K562 (cell line): ENCODE data around the gene COASY. TPM values are rescaled to one million over a fixed set of nuclear protein-coding genes. Genes with fewer than 3 reads are reported as not detected.

Source experiments
- ARID2 ChIP-seq: fragments of 450-650 bp; IDR thresholded peaks from 2 replicates; pipeline ENCODE4 v1.6.1; 2017; ENCODE audit warnings: antibody characterized with exemption, mild to moderate bottlenecking
- ATF1 ChIP-seq, 2 experiments: fragments of 450-650 bp in 1 of 2; IDR thresholded peaks; 2 replicates each; pipeline ENCODE4 v1.6.1; 2016; ENCODE audit warnings: missing compliant biosample characterization in 1 of 2, missing genetic modification characterization in 1 of 2
- CAMTA2 ChIP-seq: fragments of 250-450 bp; sonication (Bioruptor Pico); conservative IDR thresholded peaks from 2 replicates; pipeline ENCODE4 v1.5.1; 2022
- FOXK1 ChIP-seq: sonication (generic); formaldehyde crosslinking; IDR thresholded peaks from 2 replicates; pipeline ENCODE4 v1.8.0; 2022; ENCODE audit warnings: missing genetic modification reagents, mild to moderate bottlenecking, borderline replicate concordance
- GTF2E2 ChIP-seq: fragments of 200-800 bp; sonication (Bioruptor generic); IDR thresholded peaks from 2 replicates; pipeline ENCODE4 v1.6.1; 2016; ENCODE audit warnings: missing genetic modification characterization, missing compliant biosample characterization
- HMGN3 ChIP-seq: IDR thresholded peaks from 2 replicates; pipeline ENCODE4 v1.6.1; 2011; ENCODE audit warnings: borderline replicate concordance, low read depth, mild to moderate bottlenecking, mixed read lengths, low read length; ENCODE audit not compliant: insufficient read length; ENCODE audit errors: extremely low read depth
- NR4A1 ChIP-seq, 2 experiments: fragments of 250-450 bp in 1 of 2; fragments of 450-650 bp in 1 of 2; sonication (Bioruptor Pico) in 1 of 2; IDR thresholded peaks; 2 replicates each; pipeline versions ENCODE4 v1.4.0 to v1.6.1; 2016 to 2020; ENCODE audit warnings: mild to moderate bottlenecking in 2 of 2, missing compliant biosample characterization in 1 of 2, missing genetic modification characterization in 1 of 2, moderate library complexity in 1 of 2
- RBM14 ChIP-seq: fragments of 200-400 bp; formaldehyde crosslinking; IDR thresholded peaks from 2 replicates; pipeline ENCODE4 v1.6.1; 2018; ENCODE audit warnings: low read depth, mild to moderate bottlenecking, low read length, moderate library complexity, borderline replicate concordance; ENCODE audit not compliant: insufficient read depth
- RBM25 ChIP-seq: fragments of 200-400 bp; formaldehyde crosslinking; IDR thresholded peaks from 2 replicates; pipeline ENCODE4 v1.6.1; 2018; ENCODE audit warnings: low read length, low read depth, moderate library complexity; ENCODE audit not compliant: severe bottlenecking
- SAP30 ChIP-seq: fragments of 200-600 bp; sonication (generic); IDR thresholded peaks from 2 replicates; pipeline ENCODE4 v1.6.1; 2012; ENCODE audit warnings: borderline replicate concordance, low read depth, mild to moderate bottlenecking, moderate library complexity, low read length, control low read depth, inconsistent platforms; ENCODE audit not compliant: insufficient read depth, poor library complexity, severe bottlenecking
- SMARCA4 ChIP-seq: fragments of 450-650 bp; IDR thresholded peaks from 2 replicates; pipeline ENCODE4 v1.6.1; 2016
- TAF7 ChIP-seq: fragments of 450-650 bp; IDR thresholded peaks from 2 replicates; pipeline ENCODE4 v1.6.1; 2016; ENCODE audit warnings: missing genetic modification characterization, missing compliant biosample characterization
- TCF3 ChIP-seq: sonication (generic); formaldehyde crosslinking; IDR thresholded peaks from 2 replicates; pipeline ENCODE4 v1.4.0; 2020; ENCODE audit warnings: mild to moderate bottlenecking, missing genetic modification reagents
- XRCC5 ChIP-seq: fragments of 200-400 bp; formaldehyde crosslinking; IDR thresholded peaks from 2 replicates; pipeline ENCODE4 v1.6.1; 2017; ENCODE audit warnings: low read depth, mild to moderate bottlenecking, low read length
- ZBTB17 ChIP-seq: fragments of 450-650 bp; formaldehyde crosslinking; IDR thresholded peaks from 2 replicates; pipeline ENCODE4 v1.4.0; 2020; ENCODE audit warnings: mild to moderate bottlenecking
- ZC3H8 ChIP-seq: fragments of 450-650 bp; IDR thresholded peaks from 2 replicates; pipeline ENCODE4 v1.6.1; 2017
- ZNF23 ChIP-seq: fragments of 250-450 bp; sonication (Bioruptor Pico); IDR thresholded peaks from 2 replicates; pipeline ENCODE4 v1.4.0; 2020; ENCODE audit warnings: mild to moderate bottlenecking
- ZNF347 ChIP-seq: fragments of 450-650 bp; formaldehyde crosslinking; IDR thresholded peaks from 2 replicates; pipeline ENCODE4 v1.4.0; 2020; ENCODE audit warnings: low read depth, mild to moderate bottlenecking, moderate library complexity
- ZNF354B ChIP-seq: fragments of 250-450 bp; sonication (Bioruptor Pico); IDR thresholded peaks from 2 replicates; pipeline ENCODE4 v1.4.0; 2020
- ZNF431 ChIP-seq: sonication (generic); formaldehyde crosslinking; IDR thresholded peaks from 2 replicates; pipeline ENCODE4 v1.8.0; 2022; ENCODE audit warnings: mild to moderate bottlenecking, missing genetic modification reagents
- ZNF79 ChIP-seq: fragments of 250-450 bp; sonication (Bioruptor Pico); IDR thresholded peaks from 2 replicates; pipeline ENCODE4 v1.4.0; 2020; ENCODE audit warnings: low read depth, mild to moderate bottlenecking, moderate library complexity
- polyA plus RNA-seq, 8 experiments: library from polyadenylated mRNA; depleted of rRNA in 4 of 8; stranded (reverse) in 5 of 8; unstranded in 3 of 8; fragments of >200 nt; fragmentation: Nextera tagmentation in 2 of 8; fragmentation: Illumina TruSeq in 1 of 8; extraction: Ambion mirVana in 2 of 8; extraction: Trizol in 1 of 8; gene quantifications; 2 replicates each; pipeline versions ENCODE4 v1.2.1 to v1.2.3, GENCODE V29; 2011 to 2014; ENCODE audit warnings: inconsistent platforms in 1 of 8, missing spikeins in 1 of 8
- total RNA-seq, 7 experiments: library from RNA; depleted of rRNA in 6 of 7; stranded (reverse); fragments of >200 nt in 6 of 7; fragmentation: Illumina TruSeq in 2 of 7; extraction: Trizol in 2 of 7; gene quantifications; 2 replicates each; pipeline versions ENCODE4 v1.2.1 to v1.2.3, GENCODE V29; 2011 to 2021; ENCODE audit warnings: low replicate concordance in 1 of 7
- TF ChIP-seq, protein P1 (sequence below): fragments of 450-650 bp; IDR thresholded peaks from 2 replicates; pipeline ENCODE4 v1.7.0; 2016; ENCODE audit warnings: borderline replicate concordance
- TF ChIP-seq, protein P2 (sequence below): sonication (generic); formaldehyde crosslinking; IDR thresholded peaks from 2 replicates; pipeline ENCODE4 v1.8.0; 2022; ENCODE audit warnings: missing genetic modification reagents, mild to moderate bottlenecking, moderate library complexity, borderline replicate concordance
- TF ChIP-seq, protein P3 (sequence below): fragments of 250-450 bp; sonication (Bioruptor Pico); IDR thresholded peaks from 2 replicates; pipeline ENCODE4 v1.4.0; 2020; ENCODE audit warnings: mild to moderate bottlenecking

The COASY gene
- total and polyA plus RNA-seq, 9 of the 15 experiments (the other 6 are each of a cell fraction or from before 2014, with no cell fraction given): 25.4 to 175 (median 62.3) TPM

DNA sequence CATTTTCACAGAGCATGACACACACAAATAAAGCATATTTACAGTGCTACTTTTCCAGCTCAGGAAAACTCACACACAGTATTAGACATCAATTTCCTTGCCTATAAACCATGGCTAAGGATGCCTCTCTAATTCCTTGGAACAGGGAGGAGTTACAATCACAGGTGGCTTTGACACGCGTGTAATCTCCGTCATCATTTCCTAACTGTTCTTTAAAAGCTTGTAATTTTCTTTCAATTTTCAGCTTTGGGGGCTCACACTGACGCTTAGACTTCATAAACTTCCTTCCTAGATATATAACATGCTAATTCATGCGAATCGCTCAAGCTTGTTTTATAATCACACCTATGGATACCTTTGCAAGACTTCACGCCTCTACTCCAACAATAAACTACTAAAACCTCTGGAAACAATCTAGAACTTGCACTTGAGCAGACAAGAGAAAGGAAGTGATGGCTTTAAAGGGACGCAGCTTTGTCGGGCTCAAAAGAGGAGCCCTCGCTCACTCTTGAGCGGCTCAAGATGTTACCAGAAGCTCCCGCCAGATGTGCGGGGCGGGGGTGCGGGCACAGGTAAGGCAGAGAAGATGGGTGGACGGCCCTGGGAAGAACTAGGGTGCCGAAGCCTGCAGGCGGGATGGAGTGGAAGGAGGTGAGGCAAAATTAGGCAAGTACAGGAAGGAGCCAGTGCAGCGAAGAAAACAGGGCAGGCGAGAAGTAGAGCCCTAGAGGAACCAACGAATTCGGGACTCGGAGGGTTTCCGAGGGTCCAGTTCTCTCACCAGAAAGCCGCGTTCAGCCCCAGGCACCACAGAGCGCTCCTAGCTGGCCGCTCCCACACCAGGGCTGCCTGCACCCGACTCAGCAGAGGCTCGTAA is 46.6 kb downstream of the COASY start (continued):
- no peak for TF ChIP-seq XRCC5
- no peak; the same call in 1 of the 2 replicates for TF ChIP-seq CAMTA2 (CRISPR knock-in tag)
- TF ChIP-seq HMGN3: no peak
- no peak for TF ChIP-seq ZC3H8
- TF ChIP-seq GTF2E2: no peak
- TF ChIP-seq, protein P1, sequence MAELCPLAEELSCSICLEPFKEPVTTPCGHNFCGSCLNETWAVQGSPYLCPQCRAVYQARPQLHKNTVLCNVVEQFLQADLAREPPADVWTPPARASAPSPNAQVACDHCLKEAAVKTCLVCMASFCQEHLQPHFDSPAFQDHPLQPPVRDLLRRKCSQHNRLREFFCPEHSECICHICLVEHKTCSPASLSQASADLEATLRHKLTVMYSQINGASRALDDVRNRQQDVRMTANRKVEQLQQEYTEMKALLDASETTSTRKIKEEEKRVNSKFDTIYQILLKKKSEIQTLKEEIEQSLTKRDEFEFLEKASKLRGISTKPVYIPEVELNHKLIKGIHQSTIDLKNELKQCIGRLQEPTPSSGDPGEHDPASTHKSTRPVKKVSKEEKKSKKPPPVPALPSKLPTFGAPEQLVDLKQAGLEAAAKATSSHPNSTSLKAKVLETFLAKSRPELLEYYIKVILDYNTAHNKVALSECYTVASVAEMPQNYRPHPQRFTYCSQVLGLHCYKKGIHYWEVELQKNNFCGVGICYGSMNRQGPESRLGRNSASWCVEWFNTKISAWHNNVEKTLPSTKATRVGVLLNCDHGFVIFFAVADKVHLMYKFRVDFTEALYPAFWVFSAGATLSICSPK: 0 out of 2 replicates have a peak, but pooled peaks have one; percentile 38
- 0 out of 2 replicates have a peak, but pooled peaks have one; percentile 17 for TF ChIP-seq NR4A1 (CRISPR knock-in tag; IDR thresholded peaks at IDR 0.05)
- TF ChIP-seq NR4A1 (tag; IDR thresholded peaks at IDR 0.05): no peak
- TF ChIP-seq SMARCA4: peak; percentile 39; the same call in 1 of the 2 replicates
- no peak for TF ChIP-seq ZBTB17
- TF ChIP-seq ATF1 (CRISPR knock-in tag; IDR thresholded peaks at IDR 0.05): no peak
- no peak for TF ChIP-seq ATF1 (tag; IDR thresholded peaks at IDR 0.05)
- TF ChIP-seq, protein P2, sequence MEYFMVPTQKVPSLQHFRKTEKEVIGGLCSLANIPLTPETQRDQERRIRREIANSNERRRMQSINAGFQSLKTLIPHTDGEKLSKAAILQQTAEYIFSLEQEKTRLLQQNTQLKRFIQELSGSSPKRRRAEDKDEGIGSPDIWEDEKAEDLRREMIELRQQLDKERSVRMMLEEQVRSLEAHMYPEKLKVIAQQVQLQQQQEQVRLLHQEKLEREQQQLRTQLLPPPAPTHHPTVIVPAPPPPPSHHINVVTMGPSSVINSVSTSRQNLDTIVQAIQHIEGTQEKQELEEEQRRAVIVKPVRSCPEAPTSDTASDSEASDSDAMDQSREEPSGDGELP (CRISPR knock-in tag): no peak
- TF ChIP-seq SAP30: peak; percentile 71
- no peak for TF ChIP-seq ZNF79 (CRISPR knock-in tag)
- 0 out of 2 replicates have a peak, but pooled peaks have one; percentile 33 for TF ChIP-seq FOXK1 (CRISPR knock-in tag)
- no peak for TF ChIP-seq TAF7 (tag)
- TF ChIP-seq, protein P3, sequence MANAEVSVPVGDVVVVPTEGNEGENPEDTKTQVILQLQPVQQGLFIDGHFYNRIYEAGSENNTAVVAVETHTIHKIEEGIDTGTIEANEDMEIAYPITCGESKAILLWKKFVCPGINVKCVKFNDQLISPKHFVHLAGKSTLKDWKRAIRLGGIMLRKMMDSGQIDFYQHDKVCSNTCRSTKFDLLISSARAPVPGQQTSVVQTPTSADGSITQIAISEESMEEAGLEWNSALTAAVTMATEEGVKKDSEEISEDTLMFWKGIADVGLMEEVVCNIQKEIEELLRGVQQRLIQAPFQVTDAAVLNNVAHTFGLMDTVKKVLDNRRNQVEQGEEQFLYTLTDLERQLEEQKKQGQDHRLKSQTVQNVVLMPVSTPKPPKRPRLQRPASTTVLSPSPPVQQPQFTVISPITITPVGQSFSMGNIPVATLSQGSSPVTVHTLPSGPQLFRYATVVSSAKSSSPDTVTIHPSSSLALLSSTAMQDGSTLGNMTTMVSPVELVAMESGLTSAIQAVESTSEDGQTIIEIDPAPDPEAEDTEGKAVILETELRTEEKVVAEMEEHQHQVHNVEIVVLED: no peak
- no peak for TF ChIP-seq ZNF347
- no peak for TF ChIP-seq ZNF431 (CRISPR knock-in tag)
- no peak for TF ChIP-seq ZNF354B (CRISPR knock-in tag)
- no peak for TF ChIP-seq RBM14
- TF ChIP-seq ZNF23 (CRISPR knock-in tag): no peak
- TF ChIP-seq RBM25: no peak
- TF ChIP-seq TCF3 (CRISPR knock-in tag): no peak
- TF ChIP-seq ARID2: no peak
